Measurements from ENCODE around the gene C6orf52.

GRCh38 chr6:10668126-10668917, 26.1 kb downstream of the C6orf52 start:
- no peak for TF ChIP-seq EP300 (IDR thresholded peaks at IDR 0.05; ENCODE audit: low read depth)
- no peak for TF ChIP-seq CTCF (IDR thresholded peaks at IDR 0.05)
